Liver (tissue), 9 donors: ENCODE results near the gene CEP162. TPM values are rescaled to one million over a fixed set of nuclear protein-coding genes. Genes with fewer than 3 reads are reported as not detected.
"Not testable (repeated sequence)": the region's sequence is repeated elsewhere in the genome, so short reads cannot be mapped to it uniquely, and the experiment has no call there.

Experiments used
- DNase-seq: peaks from one replicate; pipeline ENCODE4 v3.0.0-alpha.2; 2017; ENCODE audit warnings: low spot score
- H3K27ac ChIP-seq, 2 donors: one replicate each; pipeline ENCODE4 v1.7.0; 2013; ENCODE audit warnings: inconsistent platforms in 2 of 2, low read length in 2 of 2, control low read depth in 1 of 2, low read depth in 1 of 2, mild to moderate bottlenecking in 1 of 2
- H3K27me3 ChIP-seq, 4 donors: one replicate each; pipeline versions ENCODE4 v1.6.1 to v1.7.0; 2013; ENCODE audit warnings: low read length in 3 of 4, inconsistent platforms in 1 of 4, mild to moderate bottlenecking in 1 of 4, moderate library complexity in 1 of 4; ENCODE audit not compliant: control insufficient read depth in 4 of 4, insufficient read depth in 4 of 4
- H3K36me3 ChIP-seq, 4 donors: one replicate each; pipeline versions ENCODE4 v1.6.1 to v1.7.0; 2013; ENCODE audit warnings: low read length in 3 of 4, mild to moderate bottlenecking in 3 of 4, low read depth in 1 of 4, moderate library complexity in 1 of 4; ENCODE audit not compliant: control insufficient read depth in 4 of 4, insufficient read depth in 3 of 4
- H3K4me1 ChIP-seq, 4 donors: one replicate each; pipeline versions ENCODE4 v1.6.1 to v1.7.0; 2013; ENCODE audit warnings: low read length in 3 of 4, mild to moderate bottlenecking in 3 of 4, moderate library complexity in 1 of 4; ENCODE audit not compliant: control insufficient read depth in 4 of 4, insufficient read depth in 4 of 4
- H3K4me3 ChIP-seq, 3 donors: one replicate each; pipeline versions ENCODE4 v1.6.1 to v1.7.0; 2013; ENCODE audit warnings: low read length in 3 of 3, control low read depth in 1 of 3, low read depth in 1 of 3, mild to moderate bottlenecking in 1 of 3
- H3K9ac ChIP-seq, 2 donors: one replicate each; pipeline ENCODE4 v1.7.0; 2013; ENCODE audit warnings: low read length in 2 of 2, mild to moderate bottlenecking in 2 of 2, moderate library complexity in 2 of 2, control low read depth in 1 of 2, low read depth in 1 of 2
- H3K9me3 ChIP-seq, 4 donors: one replicate each; pipeline versions ENCODE4 v1.6.1 to v1.7.0; 2013; ENCODE audit warnings: low read length in 3 of 4; ENCODE audit not compliant: control insufficient read depth in 4 of 4
- CTCF ChIP-seq: fragments of 150-350 bp; IDR thresholded peaks from 2 replicates; pipeline ENCODE4 v1.5.1; 2017; ENCODE audit warnings: improper control_type of control experiment, low read depth, low read length; ENCODE audit not compliant: missing input control
- EGR1 ChIP-seq, 2 donors: IDR thresholded peaks; 2 replicates each; pipeline ENCODE4 v1.6.1; 2016 to 2018; ENCODE audit warnings: antibody characterized with exemption in 2 of 2, low read depth in 2 of 2
- FOXA1 ChIP-seq: IDR thresholded peaks from 2 replicates; pipeline ENCODE4 v1.6.1; 2016; ENCODE audit warnings: antibody characterized with exemption
- FOXA2 ChIP-seq: IDR thresholded peaks from 2 replicates; pipeline ENCODE4 v1.6.1; 2016; ENCODE audit warnings: antibody characterized with exemption
- GABPA ChIP-seq, 2 donors: IDR thresholded peaks in 1 of 2; conservative IDR thresholded peaks in 1 of 2; 2 replicates each; pipeline ENCODE4 v1.6.1; 2016; ENCODE audit warnings: antibody characterized with exemption in 2 of 2, mild to moderate bottlenecking in 1 of 2, moderate library complexity in 1 of 2
- HNF4A ChIP-seq, 2 donors: conservative IDR thresholded peaks; 2 replicates each; pipeline ENCODE4 v1.6.1; 2016; ENCODE audit warnings: antibody characterized with exemption in 2 of 2, mild to moderate bottlenecking in 2 of 2
- HNF4G ChIP-seq: IDR thresholded peaks from 2 replicates; pipeline ENCODE4 v1.6.1; 2016; ENCODE audit warnings: antibody characterized with exemption
- JUND ChIP-seq, 2 donors: IDR thresholded peaks; 2 replicates each; pipeline ENCODE4 v1.6.1; 2016; ENCODE audit warnings: antibody characterized with exemption in 2 of 2
- RAD21 ChIP-seq, 2 donors: IDR thresholded peaks; 2 replicates each; pipeline ENCODE4 v1.6.1; 2016; ENCODE audit warnings: antibody characterized with exemption in 2 of 2, mild to moderate bottlenecking in 2 of 2
- REST ChIP-seq: IDR thresholded peaks from 2 replicates; pipeline ENCODE4 v1.6.1; 2016; ENCODE audit warnings: antibody characterized with exemption, mild to moderate bottlenecking
- RXRA ChIP-seq, 2 donors: IDR thresholded peaks; 2 replicates each; pipeline ENCODE4 v1.6.1; 2017 to 2018; ENCODE audit warnings: antibody characterized with exemption in 2 of 2, mild to moderate bottlenecking in 1 of 2
- SP1 ChIP-seq: IDR thresholded peaks from 2 replicates; pipeline ENCODE4 v1.6.1; 2018; ENCODE audit warnings: antibody characterized with exemption, mild to moderate bottlenecking
- YY1 ChIP-seq: IDR thresholded peaks from 2 replicates; pipeline ENCODE4 v1.6.1; 2016; ENCODE audit warnings: antibody characterized with exemption, mild to moderate bottlenecking
- WGBS: extraction: QIAGEN DNeasy Blood & Tissue Kit; methylation state at CpG from one replicate; pipeline ENCODE4 v1.1.7; 2013; 5-methylcytosine and 5-hydroxymethylcytosine counted together
- polyA plus RNA-seq, 2 donors: library from polyadenylated mRNA; stranded (reverse) in 1 of 2; unstranded in 1 of 2; fragments of 200-250 nt in 1 of 2; fragments of >200 nt in 1 of 2; fragmentation: Nextera tagmentation in 1 of 2; extraction: Ambion mirVana in 1 of 2; gene quantifications; one replicate each; pipeline versions ENCODE4 v1.2.1 to v1.2.3, GENCODE V29; 2013 to 2015
- total RNA-seq, 2 donors: library from RNA; depleted of rRNA; stranded (reverse); fragments of >200 nt; gene quantifications; one replicate each; pipeline ENCODE4 v1.2.3, GENCODE V29; 2014
- TF ChIP-seq, protein P1 (sequence below): IDR thresholded peaks from 2 replicates; pipeline ENCODE4 v1.6.1; 2016; ENCODE audit warnings: antibody characterized with exemption
- TF ChIP-seq, protein P2 (sequence below): IDR thresholded peaks from 2 replicates; pipeline ENCODE4 v1.6.1; 2016; ENCODE audit warnings: antibody characterized with exemption
- TF ChIP-seq, protein P3 (sequence below): IDR thresholded peaks from 2 replicates; pipeline ENCODE4 v1.6.1; 2016; ENCODE audit warnings: antibody characterized with exemption
- donor health status: healthy.
- donor health status: healthy.
- donor health status: healthy.
- donor health status: healthy.
- donor health status: healthy.

The CEP162 gene
- total and polyA plus RNA-seq, 4 donors: 0.87 to 4.4 (median 2.6) TPM

GRCh38 chr6:84135291-84135690 is 92.2 kb downstream of the CEP162 start:
- TF ChIP-seq GABPA (IDR thresholded peaks at IDR 0.05 in 1 of 2, conservative IDR thresholded peaks at IDR 0.05 in 1 of 2): no peak
- no peak for TF ChIP-seq CTCF
- TF ChIP-seq YY1: no peak
- no peak for TF ChIP-seq SP1
- TF ChIP-seq HNF4A (conservative IDR thresholded peaks at IDR 0.05): no peak
- no peak for TF ChIP-seq JUND (IDR thresholded peaks at IDR 0.05)
- TF ChIP-seq, protein P1, sequence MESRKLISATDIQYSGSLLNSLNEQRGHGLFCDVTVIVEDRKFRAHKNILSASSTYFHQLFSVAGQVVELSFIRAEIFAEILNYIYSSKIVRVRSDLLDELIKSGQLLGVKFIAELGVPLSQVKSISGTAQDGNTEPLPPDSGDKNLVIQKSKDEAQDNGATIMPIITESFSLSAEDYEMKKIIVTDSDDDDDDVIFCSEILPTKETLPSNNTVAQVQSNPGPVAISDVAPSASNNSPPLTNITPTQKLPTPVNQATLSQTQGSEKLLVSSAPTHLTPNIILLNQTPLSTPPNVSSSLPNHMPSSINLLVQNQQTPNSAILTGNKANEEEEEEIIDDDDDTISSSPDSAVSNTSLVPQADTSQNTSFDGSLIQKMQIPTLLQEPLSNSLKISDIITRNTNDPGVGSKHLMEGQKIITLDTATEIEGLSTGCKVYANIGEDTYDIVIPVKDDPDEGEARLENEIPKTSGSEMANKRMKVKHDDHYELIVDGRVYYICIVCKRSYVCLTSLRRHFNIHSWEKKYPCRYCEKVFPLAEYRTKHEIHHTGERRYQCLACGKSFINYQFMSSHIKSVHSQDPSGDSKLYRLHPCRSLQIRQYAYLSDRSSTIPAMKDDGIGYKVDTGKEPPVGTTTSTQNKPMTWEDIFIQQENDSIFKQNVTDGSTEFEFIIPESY: no peak
- H3K27ac ChIP-seq: no peak overlapping the region
- 96% methylated on average over 5 of the region's 5 CpGs for WGBS
- no peak for DNase-seq
- no peaks in the 10 kb centered on the region for H3K4me1 ChIP-seq
- H3K9me3 ChIP-seq: no peaks in the 10 kb centered on the region
- peaks cover 0 to 4% (median 2%) of the 10 kb centered on the region in 4 donors for H3K36me3 ChIP-seq
- no peaks in the 10 kb centered on the region for H3K27me3 ChIP-seq
- H3K9ac ChIP-seq: no peak overlapping the region
- H3K4me3 ChIP-seq: no peak overlapping the region

DNA sequence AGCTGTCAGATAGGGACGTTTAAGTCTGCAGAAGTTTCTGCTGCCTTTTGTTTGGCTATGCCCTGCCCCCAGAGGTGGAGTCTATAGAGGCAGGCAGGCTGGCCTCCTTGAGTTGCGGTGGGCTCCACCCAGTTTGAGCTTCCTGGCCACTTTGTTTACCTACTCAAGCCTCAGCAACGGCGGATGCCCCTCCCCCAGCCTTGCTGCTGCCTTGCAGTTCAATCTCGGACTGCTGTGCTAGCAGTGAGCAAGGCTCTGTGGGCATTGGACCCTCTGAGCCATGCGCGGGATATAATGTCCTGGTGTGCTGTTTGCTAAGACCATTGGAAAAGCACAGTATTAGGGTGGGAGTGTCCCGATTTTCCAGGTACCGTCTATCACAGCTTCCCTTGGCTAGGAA is 94.1 kb downstream of the CEP162 start:
- H3K27ac ChIP-seq, H3K27me3 ChIP-seq, H3K36me3 ChIP-seq, H3K9me3 ChIP-seq, DNase-seq, H3K9ac ChIP-seq, H3K4me3 ChIP-seq, H3K4me1 ChIP-seq: not testable (repeated sequence)
- whole genome bisulfite sequencing: 97% methylated on average over 9 of the region's 9 CpGs

DNA sequence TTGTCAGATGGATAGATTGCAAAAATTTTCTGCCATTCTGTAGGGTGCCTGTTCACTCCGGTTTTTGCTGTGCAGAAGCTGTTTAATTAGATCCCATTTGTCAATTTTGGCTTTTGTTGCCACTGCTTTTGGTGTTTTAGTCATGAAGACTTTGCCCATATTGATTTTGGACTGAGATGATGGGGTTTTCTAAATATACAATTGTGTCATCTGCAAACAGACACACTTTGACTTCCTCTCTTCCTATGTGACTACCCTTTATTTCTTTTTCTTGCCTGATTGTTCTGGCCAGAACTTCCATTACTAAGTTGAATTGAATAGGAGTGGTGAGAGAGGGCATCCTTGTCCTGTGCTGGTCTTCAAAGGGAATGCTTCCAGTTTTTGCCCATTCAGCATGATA is 97.9 kb downstream of the CEP162 start:
- H3K27ac ChIP-seq, H3K9ac ChIP-seq, DNase-seq, H3K9me3 ChIP-seq, H3K4me3 ChIP-seq, H3K4me1 ChIP-seq, H3K27me3 ChIP-seq, H3K36me3 ChIP-seq: not testable (repeated sequence)
- TF ChIP-seq, protein P2, sequence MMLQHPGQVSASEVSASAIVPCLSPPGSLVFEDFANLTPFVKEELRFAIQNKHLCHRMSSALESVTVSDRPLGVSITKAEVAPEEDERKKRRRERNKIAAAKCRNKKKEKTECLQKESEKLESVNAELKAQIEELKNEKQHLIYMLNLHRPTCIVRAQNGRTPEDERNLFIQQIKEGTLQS: peak; percentile 48
- TF ChIP-seq HNF4A (conservative IDR thresholded peaks at IDR 0.05) (peak; percentile 86 to 88), JUND (IDR thresholded peaks at IDR 0.05) (peak; percentile 71 to 72), EGR1 (IDR thresholded peaks at IDR 0.05; ENCODE audit: low read depth in 2 of 2) (peak in 1 of 2 donors; percentile 47), GABPA (IDR thresholded peaks at IDR 0.05 in 1 of 2, conservative IDR thresholded peaks at IDR 0.05 in 1 of 2) (peak in 1 of 2 donors; percentile 44), FOXA1 (peak; percentile 72), YY1 (peak; percentile 87), RXRA (IDR thresholded peaks at IDR 0.05) (peak; percentile 26 to 70), HNF4G (peak; percentile 57), RAD21 (IDR thresholded peaks at IDR 0.05) (peak; percentile 37 to 51), FOXA2 (peak; percentile 88), SP1 (peak; percentile 48), REST (peak; percentile 42)
- TF ChIP-seq, protein P1: peak; percentile 76
- TF ChIP-seq, protein P3, sequence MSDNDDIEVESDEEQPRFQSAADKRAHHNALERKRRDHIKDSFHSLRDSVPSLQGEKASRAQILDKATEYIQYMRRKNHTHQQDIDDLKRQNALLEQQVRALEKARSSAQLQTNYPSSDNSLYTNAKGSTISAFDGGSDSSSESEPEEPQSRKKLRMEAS: peak; percentile 62
- 36% methylated on average over 1 of the region's 1 CpG for WGBS
